HG03565 (cell line): ENCODE data around the gene SLC22A15.

ENCODE experiments used
- ATAC-seq: cut with Tn5 transposase; IDR thresholded peaks from one replicate; pipeline ENCODE4 v1.9.1; 2021; ENCODE audit warnings: mild to moderate bottlenecking, moderate library complexity; ENCODE audit not compliant: unreplicated experiment

The SLC22A15 gene

GRCh38 chr1:116099379-116099778 lies 123.1 kb downstream of the SLC22A15 start:
- ATAC-seq: no peak

GRCh38 chr1:116099919-116100318 lies 123.6 kb downstream of the SLC22A15 start:
- ATAC-seq: no peak

GRCh38 chr1:116104667-116105066 lies 128.4 kb downstream of the SLC22A15 start:
- ATAC-seq: no peak

GRCh38 chr1:116105996-116106395 lies 129.7 kb downstream of the SLC22A15 start:
- no peak for ATAC-seq

GRCh38 chr1:116106646-116107045 lies 130.3 kb downstream of the SLC22A15 start:
- no peak for ATAC-seq

GRCh38 chr1:116107371-116107770 lies 131.1 kb downstream of the SLC22A15 start:
- ATAC-seq: no peak

GRCh38 chr1:116110567-116111523 lies 134.5 kb downstream of the SLC22A15 start, which contains the start of gene MAB21L3:
MAB21L3 (plus strand) TSS chr1:116111399; CDS start chr1:116112616, 1,217 bp downstream.
- ATAC-seq: peak; percentile 44

- ATAC-seq: no peak
These were observed 135.3 kb downstream of the SLC22A15 start for GRCh38 chr1:116111524-116112021.

- ATAC-seq: no peak
These were observed 136.3 kb downstream of the SLC22A15 start for GRCh38 chr1:116112388-116113140.

GRCh38 chr1:116113615-116114014 lies 137.3 kb downstream of the SLC22A15 start:
- no peak for ATAC-seq

GRCh38 chr1:116115476-116116439 lies 139.4 kb downstream of the SLC22A15 start:
- no peak for ATAC-seq

GRCh38 chr1:116118471-116118870 lies 142.2 kb downstream of the SLC22A15 start:
- ATAC-seq: no peak
